ENCODE results near the gene DHRS3.

DNA sequence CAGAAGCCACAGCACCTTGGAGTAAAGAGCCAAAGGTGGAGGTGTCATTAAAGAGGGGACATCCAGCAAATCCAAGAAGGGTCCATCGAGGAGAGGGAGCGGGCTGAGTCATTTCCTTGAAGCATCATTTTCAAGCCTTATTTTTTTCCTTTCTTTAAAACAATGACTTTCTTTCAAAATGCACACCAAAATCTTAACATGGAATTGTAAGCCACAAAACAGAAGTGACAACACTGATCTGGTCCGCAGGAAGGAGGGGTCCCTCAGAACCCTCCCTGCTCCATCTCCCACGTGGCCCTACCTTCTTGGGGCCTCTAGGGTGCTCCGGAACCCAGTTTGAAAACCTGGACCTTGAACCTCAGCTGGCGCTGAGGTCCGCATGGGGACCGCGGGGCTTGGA is 14.8 kb downstream of the DHRS3 start:
- TF ChIP-seq POLR2AphosphoS5 (IDR thresholded peaks at IDR 0.05; ENCODE audit: low read length) (no peak), POLR2A (IDR thresholded peaks at IDR 0.05; ENCODE audit: low read depth, low read length) (no peak), RELA (IDR thresholded peaks at IDR 0.05; ENCODE audit: borderline replicate concordance, partially characterized antibody) (no peak), YY1 (IDR thresholded peaks at IDR 0.05; ENCODE audit: low read depth, low read length) (no peak), SIN3A (IDR thresholded peaks at IDR 0.05; ENCODE audit: low read depth, low read length) (no peak)
- TF ChIP-seq, protein P1, sequence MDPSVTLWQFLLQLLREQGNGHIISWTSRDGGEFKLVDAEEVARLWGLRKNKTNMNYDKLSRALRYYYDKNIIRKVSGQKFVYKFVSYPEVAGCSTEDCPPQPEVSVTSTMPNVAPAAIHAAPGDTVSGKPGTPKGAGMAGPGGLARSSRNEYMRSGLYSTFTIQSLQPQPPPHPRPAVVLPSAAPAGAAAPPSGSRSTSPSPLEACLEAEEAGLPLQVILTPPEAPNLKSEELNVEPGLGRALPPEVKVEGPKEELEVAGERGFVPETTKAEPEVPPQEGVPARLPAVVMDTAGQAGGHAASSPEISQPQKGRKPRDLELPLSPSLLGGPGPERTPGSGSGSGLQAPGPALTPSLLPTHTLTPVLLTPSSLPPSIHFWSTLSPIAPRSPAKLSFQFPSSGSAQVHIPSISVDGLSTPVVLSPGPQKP (IDR thresholded peaks at IDR 0.05; ENCODE audit: low read depth, low read length) = no peak
- TF ChIP-seq, protein P2, sequence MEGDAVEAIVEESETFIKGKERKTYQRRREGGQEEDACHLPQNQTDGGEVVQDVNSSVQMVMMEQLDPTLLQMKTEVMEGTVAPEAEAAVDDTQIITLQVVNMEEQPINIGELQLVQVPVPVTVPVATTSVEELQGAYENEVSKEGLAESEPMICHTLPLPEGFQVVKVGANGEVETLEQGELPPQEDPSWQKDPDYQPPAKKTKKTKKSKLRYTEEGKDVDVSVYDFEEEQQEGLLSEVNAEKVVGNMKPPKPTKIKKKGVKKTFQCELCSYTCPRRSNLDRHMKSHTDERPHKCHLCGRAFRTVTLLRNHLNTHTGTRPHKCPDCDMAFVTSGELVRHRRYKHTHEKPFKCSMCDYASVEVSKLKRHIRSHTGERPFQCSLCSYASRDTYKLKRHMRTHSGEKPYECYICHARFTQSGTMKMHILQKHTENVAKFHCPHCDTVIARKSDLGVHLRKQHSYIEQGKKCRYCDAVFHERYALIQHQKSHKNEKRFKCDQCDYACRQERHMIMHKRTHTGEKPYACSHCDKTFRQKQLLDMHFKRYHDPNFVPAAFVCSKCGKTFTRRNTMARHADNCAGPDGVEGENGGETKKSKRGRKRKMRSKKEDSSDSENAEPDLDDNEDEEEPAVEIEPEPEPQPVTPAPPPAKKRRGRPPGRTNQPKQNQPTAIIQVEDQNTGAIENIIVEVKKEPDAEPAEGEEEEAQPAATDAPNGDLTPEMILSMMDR (IDR thresholded peaks at IDR 0.05 in 2 of 3, conservative IDR thresholded peaks at IDR 0.05 in 1 of 3; ENCODE audit: control insufficient read depth in 2 of 3, extremely low read depth in 1 of 3, insufficient read depth in 1 of 3, low read depth in 3 of 3, low read length in 3 of 3) = no peak
